GM18870 (cell line): ENCODE measurements around the gene ITPRIPL2.
A peak's percentile ranks its signal among the peaks of the same experiment; 100 is the strongest.

ENCODE experiments used
- ATAC-seq: cut with Tn5 transposase; IDR thresholded peaks from one replicate; pipeline ENCODE4 v1.9.1; 2021; ENCODE audit warnings: moderate library complexity; ENCODE audit not compliant: unreplicated experiment

ITPRIPL2 gene

DNA sequence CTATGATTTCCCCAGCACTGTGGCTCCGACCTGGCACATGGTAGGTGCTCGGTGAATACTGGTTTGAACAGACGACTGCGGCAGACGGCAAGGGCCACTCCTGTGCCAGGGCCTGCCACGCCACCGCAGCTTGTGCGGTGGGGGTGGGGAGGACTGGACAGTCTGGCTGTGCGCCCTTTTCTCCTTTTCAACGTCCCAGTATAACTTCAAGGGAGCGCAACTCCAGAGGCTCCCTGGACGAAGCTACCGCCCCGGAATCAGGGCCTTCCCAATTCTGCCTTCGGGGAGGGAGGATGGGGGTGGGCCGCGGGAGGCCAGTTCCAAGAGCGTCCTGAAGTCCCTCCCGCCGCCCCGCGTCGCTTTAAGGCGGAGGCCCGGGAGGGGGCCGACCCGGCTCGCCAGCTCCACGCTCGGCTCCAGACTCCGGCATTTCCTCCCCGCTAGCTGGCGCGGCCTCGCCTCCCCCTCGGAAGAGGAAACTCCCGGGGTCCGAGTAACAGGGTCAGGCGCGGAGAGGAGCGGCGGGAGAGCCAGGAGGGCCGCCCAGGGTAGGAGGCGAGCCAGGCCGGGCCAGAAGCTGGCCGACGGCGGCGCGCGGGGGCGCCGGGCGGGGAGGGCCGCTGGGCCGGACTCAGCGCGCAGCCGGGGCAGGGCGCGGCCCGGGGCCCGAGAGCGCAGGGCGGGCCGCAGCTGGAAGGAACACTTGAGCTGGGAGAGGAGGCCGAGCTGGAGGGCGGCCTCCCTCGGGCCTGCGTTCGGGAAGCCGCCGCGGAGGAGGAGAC, at the start of gene ITPRIPL2:
ITPRIPL2 (plus strand) TSS at position 388 of the 782 bp plus-strand sequence. CDS start 498 bp downstream, outside the sequence.
- no peak for ATAC-seq

- no peak for ATAC-seq
Observed at GRCh38 chr16:19066988-19067348, 46.8 kb upstream of the ITPRIPL2 start.

DNA sequence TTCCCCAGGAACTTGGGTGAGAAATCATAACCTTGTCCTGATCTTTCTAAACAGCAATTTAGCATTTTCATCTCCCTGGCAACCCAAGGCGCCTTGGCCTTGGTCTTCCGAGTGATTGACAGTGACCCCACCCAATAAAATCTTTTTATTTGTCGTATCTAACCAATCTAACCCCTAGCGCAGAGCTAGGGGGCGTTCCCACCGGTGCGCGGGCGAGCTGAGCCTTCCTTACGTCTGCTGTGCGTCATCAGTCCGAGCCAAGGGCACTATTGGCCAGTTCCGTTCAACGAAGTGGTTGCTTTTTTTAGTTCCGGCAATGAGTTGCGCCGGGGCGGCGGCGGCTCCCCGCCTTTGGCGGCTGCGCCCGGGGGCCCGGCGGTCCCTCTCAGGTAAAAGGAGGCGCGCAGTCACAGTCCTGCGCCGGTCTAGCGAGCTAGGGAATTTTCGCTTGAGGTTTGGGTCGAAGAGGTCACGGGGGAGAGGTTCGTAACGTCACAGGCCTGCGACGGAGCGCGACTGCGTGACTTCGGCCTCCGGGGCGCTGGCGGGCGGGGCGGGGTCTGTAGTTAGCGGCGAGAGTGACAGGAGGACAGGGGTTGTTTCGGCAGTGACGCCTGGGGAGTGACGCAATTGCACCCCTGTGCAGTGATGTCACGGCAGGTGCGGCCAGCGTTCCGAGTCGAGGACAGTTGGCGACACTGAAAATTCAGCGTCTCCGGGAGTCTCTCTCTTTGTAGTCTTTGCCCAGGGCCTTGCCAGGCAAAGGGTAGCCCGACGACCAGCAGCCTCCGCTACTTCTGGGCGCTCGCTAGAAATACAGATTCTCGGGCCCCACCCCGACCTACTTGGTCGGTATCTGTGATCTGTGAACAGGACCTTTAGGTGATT, 46.2 kb upstream of the ITPRIPL2 start, which contains the start of gene COQ7:
COQ7 (plus strand) TSS at position 266 of the 888 bp plus-strand sequence; CDS start at position 317, 51 bp downstream.
- ATAC-seq, result peak; percentile 93

DNA sequence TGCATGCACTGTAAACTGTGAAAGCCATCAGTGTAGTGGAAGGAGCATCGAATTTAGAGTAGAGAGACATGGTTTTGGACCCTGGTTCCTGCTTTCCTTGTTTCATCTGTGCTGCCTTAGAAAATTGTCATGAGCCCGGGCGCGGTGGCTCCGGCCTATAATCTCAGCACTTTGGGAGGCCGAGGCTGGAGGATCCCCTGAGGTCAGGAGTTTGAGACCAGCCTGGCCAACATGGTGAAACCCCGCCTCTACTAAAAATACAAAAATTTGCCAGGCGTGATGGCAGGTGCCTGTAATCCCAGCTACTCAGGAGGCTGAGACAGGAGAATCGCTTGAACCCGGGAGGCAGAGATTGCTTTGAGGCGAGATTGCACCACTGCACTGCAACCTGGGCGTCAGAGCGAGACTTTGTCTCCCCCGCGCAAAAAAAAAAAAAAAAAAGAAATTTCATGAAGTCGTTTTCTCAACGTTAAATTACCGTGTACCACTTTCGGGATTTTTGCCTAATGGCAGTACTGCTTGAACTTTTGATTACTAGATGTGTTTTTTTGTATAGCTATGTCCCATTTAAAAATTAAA, 45.4 kb upstream of the ITPRIPL2 start:
- ATAC-seq, result no peak

DNA sequence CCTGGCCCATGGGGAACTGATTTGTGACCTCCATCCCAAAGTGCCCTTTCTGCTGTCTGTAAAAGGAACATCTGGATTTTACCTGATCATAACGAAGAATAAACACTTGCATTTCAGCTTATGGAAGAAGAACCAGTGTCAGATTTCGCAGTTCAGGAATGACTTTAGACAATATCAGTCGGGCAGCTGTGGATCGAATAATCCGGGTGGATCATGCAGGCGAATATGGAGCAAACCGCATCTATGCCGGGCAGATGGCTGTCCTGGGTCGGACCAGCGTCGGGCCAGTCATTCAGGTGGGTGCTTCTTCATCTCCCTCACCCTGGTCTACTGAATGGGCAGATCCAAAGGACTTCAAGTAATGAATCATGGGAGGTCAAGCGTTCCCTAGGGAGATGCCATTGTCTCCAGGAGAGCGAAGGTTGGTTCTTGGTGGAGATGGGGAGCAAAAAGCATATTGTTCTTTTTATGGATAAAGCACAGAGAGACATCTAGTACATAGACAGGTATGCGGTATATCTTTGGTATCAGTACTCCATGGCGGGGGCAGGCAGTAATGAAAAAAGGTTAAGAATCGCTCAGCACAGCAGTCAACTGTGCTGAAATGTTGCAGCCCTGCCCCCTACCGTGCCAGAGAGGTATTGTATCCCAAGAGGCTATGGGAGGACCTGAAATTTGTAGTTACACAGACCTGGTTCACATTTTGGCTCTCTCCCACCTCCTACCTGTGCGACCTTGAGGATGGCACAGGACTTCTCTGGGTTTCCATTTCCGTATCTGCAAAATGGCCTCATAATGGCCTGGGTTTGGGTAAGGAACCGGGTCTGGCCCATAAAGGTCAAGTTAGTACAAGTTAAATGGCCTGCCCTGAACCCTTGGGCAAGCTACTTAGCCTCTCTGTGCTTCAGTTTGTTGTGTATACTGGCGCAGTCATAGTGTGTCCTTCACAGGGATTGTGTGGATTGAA, 41.7 kb upstream of the ITPRIPL2 start:
- no peak for ATAC-seq

DNA sequence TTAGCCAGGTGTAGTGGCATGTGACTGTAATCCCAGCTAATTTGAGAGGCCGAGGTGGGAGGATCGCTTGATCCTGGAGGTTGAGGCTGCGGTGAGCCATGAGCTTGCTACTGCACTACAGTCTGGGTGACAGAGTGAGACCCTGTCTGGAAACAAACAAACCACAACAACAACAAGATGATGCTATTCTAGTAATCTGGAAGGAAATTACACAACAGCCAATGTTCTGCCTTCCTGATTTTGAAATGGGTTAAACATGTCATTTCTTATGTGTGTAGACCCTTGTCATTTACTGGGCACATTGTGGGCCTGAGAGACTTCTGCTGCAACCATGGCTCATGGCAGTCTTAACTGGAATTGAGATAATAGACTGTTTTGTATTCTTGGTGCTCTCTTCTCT, 40.4 kb upstream of the ITPRIPL2 start:
- ATAC-seq, result no peak

- no peak for ATAC-seq
Observed at GRCh38 chr16:19073863-19074262, 39.9 kb upstream of the ITPRIPL2 start.

- no peak for ATAC-seq
Observed at GRCh38 chr16:19075511-19075910, 38.3 kb upstream of the ITPRIPL2 start.

DNA sequence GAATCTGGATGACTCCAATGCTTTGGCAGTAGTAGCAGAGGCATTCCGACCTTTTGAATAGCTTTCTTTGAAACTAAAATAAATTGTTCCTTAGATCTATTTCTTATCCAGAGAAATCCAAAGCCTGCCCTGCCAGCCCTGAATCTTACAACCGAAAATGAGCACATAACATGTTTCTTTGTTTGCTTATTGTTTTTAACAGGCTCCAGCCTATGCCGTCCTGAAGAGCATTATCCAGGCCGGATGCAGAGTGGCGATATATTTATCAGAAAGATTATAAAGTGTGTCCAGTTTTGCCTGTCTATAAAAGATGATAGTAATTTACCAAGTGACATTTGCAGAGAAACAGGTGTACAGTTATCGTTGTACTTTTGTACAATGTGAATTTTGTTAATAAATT, 35.9 kb upstream of the ITPRIPL2 start:
- ATAC-seq, result no peak

DNA sequence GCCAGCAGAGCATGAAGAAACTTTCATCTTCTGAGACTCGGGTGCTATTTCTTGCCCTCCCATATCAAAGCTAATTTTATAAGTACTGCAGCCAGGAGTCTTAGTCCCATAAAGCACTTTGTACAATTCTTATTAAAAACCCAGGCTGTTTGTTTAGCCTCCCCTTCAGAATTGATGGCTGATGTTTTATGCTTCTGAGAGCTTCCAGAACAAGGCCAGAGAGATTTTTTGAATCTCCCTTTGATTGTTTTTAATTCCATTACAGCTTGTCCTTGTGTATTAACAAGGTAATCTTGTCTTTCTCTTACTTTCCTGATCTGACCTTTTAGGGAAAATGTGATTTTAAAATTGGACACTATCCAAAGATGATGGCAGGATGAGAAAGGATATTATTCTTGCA, 30.1 kb upstream of the ITPRIPL2 start:
- no peak for ATAC-seq

- ATAC-seq, result no peak
Observed at GRCh38 chr16:19084139-19084538, 29.6 kb upstream of the ITPRIPL2 start.

- no peak for ATAC-seq
Observed at GRCh38 chr16:19084879-19085278, 28.9 kb upstream of the ITPRIPL2 start.

GRCh38 chr16:19085679-19086200, 28.0 kb upstream of the ITPRIPL2 start:
- ATAC-seq, result no peak

GRCh38 chr16:19086322-19087199, 27.2 kb upstream of the ITPRIPL2 start:
- ATAC-seq, result no peak

- no peak for ATAC-seq
Observed at GRCh38 chr16:19088341-19088916, 25.3 kb upstream of the ITPRIPL2 start.

DNA sequence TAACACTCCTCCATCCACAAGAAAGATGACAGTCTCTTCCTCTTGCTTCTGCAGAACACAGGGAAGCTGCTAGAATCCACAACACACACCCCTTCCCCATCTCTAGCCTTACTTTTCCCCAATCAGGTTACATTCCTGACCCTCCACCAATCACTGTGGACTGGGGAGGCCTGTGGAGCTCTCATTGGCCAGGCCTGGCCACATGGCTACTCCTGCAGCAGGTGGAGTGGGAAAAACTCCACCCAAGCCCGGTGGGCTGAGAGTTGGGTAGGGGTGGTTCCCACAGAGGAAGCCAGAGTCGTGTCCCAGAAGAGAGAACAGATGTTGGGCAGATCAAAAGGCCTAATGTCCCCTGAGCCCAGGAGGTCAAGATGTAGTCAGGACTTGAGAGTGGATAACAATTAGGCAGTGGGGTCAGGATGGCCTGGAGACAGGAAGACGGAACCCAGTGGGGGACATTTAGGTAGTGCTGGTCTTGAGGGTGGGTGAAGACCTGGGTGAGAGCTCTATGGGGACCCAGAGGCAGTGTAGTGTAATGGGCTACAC, 24.3 kb upstream of the ITPRIPL2 start:
- ATAC-seq, result no peak

GRCh38 chr16:19090916-19091315, 22.8 kb upstream of the ITPRIPL2 start:
- no peak for ATAC-seq

GRCh38 chr16:19092653-19093410, 20.9 kb upstream of the ITPRIPL2 start:
- no peak for ATAC-seq
